CD4-positive, alpha-beta T cell treated with Interleukin-12 subunit alpha and Interleukin-12 subunit beta, for 1 hour (primary cell): ENCODE data around the gene QDPR.

Experiments
- DNase-seq: peaks from one replicate; pipeline ENCODE4 v3.0.0-alpha.2; 2020

QDPR gene

GRCh38 chr4:17526695-17527477 is 15.0 kb upstream of the QDPR start:
- no peak for DNase-seq

- no peak for DNase-seq
These were observed 11.8 kb upstream of the QDPR start for GRCh38 chr4:17523662-17524061.

- no peak for DNase-seq
These were observed 9.7 kb upstream of the QDPR start for GRCh38 chr4:17521595-17521994.

GRCh38 chr4:17517664-17518063 is 5.8 kb upstream of the QDPR start:
- DNase-seq: no peak

- no peak for DNase-seq
These were observed 5.1 kb upstream of the QDPR start for GRCh38 chr4:17516980-17517379.

GRCh38 chr4:17515445-17516407 is 3.8 kb upstream of the QDPR start:
- DNase-seq: no peak

GRCh38 chr4:17514865-17515264 is 3.0 kb upstream of the QDPR start, which contains the start of gene CLRN2:
CLRN2 (plus strand) TSS chr4:17515165; CDS start chr4:17515267, 102 bp downstream.
- DNase-seq: no peak

- no peak for DNase-seq
These were observed 1.2 kb upstream of the QDPR start for GRCh38 chr4:17512973-17513665.

- DNase-seq: no peak
These were observed 361 bp downstream of the QDPR start for GRCh38 chr4:17511509-17511949.

- no peak for DNase-seq
These were observed 839 bp downstream of the QDPR start for GRCh38 chr4:17511051-17511450.

- no peak for DNase-seq
These were observed 1.3 kb downstream of the QDPR start for GRCh38 chr4:17510582-17510981.

GRCh38 chr4:17504081-17504480 is 7.8 kb downstream of the QDPR start:
- no peak for DNase-seq

GRCh38 chr4:17502756-17503155 is 9.1 kb downstream of the QDPR start:
- no peak for DNase-seq

- DNase-seq: no peak
These were observed 11.3 kb downstream of the QDPR start for GRCh38 chr4:17500574-17500973.

GRCh38 chr4:17497890-17498523 is 13.9 kb downstream of the QDPR start:
- DNase-seq: no peak

GRCh38 chr4:17494258-17495190 is 17.4 kb downstream of the QDPR start:
- no peak for DNase-seq

- no peak for DNase-seq
These were observed 18.3 kb downstream of the QDPR start for GRCh38 chr4:17493619-17494018.

- no peak for DNase-seq
These were observed 19.0 kb downstream of the QDPR start for GRCh38 chr4:17492876-17493275.

GRCh38 chr4:17492058-17492741 is 19.7 kb downstream of the QDPR start:
- no peak for DNase-seq

- DNase-seq: no peak
These were observed 20.7 kb downstream of the QDPR start for GRCh38 chr4:17491196-17491595.

GRCh38 chr4:17490575-17491059 is 21.3 kb downstream of the QDPR start:
- DNase-seq: no peak
